Ramos (cell line): ENCODE measurements around the gene SLC35E4.
"Not testable (repeated sequence)": the region's sequence is repeated elsewhere in the genome, so short reads cannot be mapped to it uniquely, and the experiment has no call there.

Source experiments
- in situ Hi-C: fragments of 300-500 bp; cut with MboI; formaldehyde crosslinking; loops from one replicate; pipeline ENCODE4 v1.14.3; 2022; ENCODE audit warnings: low sequenced_read_pairs; ENCODE audit not compliant: unreplicated experiment

The SLC35E4 gene

DNA sequence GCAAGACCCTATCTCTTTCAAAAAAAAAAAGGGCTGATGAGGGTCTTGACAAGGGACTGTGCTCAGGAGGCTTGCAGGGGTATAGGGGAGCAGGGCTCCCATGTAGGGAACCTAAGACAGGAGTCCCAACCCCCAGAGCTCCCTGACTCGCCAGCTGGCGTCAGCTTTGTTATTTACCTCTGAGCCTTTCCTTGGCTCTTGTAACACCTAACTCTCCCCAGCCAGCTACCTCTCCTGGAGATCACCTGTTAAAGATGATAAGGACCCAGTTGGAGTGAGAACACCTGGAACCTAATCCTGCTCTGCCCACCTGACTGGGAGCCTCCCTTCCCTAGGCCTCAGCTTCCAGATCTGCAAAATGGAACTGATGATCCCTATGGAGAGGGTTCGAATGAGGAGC is 13.2 kb downstream of the SLC35E4 start:
- in situ Hi-C loops: no loop called here

DNA sequence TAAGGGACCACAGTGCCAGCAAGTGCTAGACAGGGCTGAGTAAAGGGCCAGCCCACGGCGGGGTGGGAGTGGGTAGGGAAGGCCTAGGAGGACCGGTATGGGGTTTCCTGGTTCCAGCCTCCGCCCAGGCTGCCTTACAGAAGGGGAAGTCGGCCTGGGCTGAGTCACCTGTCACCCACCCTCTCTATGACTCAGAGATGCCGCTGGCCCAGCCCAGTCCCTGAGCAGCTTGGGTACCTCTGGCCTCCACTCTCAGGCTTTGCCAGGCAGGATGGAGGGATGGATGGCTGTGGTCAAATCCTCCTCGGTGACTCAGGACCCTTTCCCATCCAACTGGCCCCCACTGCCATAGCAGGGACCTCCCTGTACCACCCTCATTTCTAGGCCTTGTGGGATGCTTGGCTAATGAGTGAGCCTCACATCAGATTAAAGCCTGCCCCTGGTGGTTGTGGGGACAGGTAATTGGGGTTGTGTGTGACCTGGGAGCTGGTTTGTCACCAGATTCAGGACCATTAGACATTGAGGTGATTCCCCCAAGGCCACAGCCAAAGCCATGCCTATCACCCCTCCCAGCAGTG is 13.9 kb downstream of the SLC35E4 start:
- in situ Hi-C loops: no loop called here

DNA sequence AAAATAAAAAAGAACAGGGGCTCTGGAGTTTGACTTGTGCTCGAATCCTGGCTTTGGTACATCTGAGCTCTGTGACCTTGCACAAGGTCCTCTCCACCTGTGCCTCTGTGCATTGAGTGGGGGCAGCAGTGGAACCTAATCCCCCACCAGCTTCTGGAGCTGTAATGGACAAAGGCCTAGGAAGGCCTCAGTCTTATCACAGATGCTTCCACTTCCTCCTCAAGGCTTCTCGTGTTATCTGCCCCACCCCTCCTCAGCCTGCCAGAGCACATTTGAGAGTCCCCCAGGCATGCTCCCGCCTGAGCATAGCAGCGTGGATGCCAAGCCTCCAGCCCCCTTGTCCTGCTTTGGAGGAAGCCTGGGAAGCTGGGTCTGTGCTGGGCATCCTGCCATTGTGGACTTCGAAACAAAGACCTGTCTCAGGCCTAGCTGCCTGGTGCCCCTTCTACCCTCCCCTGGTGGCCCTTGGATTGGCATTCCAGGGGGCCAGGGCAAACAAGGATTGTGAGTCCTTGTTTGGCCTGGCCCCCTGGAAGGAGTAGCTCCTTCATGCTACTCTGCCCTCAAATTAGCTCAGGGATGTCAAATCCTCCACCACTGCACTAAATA is 15.0 kb downstream of the SLC35E4 start:
- in situ Hi-C loops: no loop called here

DNA sequence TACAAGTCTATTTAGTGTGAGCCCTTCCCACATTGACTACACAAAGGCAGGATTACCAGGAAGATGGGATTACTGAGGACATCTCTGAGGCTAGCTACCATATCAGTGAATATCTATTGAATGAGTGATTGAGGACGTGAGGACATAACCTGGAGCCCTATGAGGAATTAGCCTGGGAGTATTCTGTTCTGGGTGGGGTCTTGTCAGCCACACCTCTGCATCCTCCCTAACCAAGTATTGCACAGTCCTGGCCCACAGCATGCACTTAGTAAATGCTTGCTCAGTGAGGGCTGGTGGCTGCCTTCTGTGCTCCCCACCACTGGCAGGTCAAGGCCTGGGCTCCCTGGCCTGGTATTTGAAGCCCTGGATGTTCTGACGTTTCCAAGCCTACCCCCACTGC is 17.3 kb downstream of the SLC35E4 start:
- in situ Hi-C loops: no loop called here

DNA sequence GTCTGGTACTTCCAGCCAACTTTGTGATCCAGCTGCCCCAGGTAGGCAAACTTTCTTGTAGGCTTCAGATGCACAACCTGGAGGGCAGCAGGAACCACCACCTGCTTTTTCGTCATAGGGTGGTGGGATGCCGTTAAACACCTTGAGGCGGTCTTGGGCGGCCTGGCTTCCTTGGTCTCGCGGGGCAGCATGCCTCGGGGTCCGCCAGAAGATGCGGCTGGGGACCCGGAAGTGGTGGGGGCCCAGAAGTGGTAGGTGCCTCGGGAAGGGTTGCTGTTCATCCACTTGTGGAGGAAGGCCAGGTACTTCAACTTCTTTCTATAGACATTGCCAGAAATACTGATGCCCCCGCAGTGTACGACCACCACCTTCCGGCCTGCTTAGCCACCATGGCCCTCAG is 18.8 kb downstream of the SLC35E4 start:
- in situ Hi-C loops: no loop called here

DNA sequence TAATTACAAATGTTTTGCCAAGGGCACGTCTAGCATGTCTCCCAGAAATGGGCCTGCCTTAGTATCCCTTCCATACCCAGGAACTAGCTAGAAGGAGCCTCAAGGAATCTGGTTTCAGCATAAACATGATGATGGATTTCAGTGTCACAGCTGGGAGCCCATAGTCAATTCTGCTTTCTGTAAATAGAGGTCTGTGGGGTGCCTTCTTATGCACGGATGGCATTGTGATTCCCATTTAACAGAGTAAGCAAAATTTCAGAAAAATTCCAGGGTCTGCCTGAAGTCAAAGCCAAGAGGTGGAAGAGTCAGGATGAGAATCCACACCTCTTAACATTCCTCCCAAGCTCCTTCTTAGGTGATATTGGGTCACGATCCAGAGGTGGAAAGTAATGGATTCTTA is 20.0 kb downstream of the SLC35E4 start:
- in situ Hi-C loops: no loop called here

DNA sequence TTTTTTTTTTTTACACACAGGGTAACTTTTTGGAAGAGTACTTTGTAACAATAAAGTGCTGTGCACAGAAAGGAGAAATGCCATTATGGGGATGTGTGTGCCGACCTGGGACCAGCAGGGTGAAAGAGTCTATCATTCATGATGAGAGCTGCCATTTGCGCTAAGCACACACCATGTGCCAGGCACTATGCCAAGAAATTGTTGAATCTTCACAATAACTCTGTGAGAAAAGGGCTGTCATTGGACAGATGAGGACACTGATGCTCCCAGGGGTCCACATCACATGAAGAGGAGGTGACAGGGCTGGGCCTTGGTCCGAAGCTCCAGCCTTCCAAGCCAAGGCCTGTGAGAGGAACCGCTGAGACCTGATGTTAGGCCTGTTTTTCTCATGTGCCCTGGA is 26.5 kb downstream of the SLC35E4 start:
- in situ Hi-C loops: no loop called here

DNA sequence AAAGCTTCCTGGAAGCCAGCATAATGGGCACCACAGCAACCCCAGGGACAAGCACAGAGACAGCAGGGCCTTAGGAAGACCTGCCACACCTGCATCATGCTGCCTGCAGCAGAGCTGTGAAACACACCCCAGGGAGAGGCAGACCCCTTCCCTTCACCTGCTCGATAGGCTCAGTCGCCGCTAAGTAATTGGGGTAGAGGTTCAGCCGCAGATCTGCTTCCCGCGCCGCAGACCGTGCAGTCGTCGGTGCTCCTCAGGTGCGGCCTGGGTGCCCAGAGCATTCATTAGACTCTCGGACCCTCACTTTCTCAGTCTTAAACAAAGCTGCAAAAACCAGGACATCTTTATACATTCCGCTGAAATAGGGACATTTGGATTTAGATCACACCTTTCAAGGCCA is 29.2 kb downstream of the SLC35E4 start:
- in situ Hi-C loops: no loop called here

DNA sequence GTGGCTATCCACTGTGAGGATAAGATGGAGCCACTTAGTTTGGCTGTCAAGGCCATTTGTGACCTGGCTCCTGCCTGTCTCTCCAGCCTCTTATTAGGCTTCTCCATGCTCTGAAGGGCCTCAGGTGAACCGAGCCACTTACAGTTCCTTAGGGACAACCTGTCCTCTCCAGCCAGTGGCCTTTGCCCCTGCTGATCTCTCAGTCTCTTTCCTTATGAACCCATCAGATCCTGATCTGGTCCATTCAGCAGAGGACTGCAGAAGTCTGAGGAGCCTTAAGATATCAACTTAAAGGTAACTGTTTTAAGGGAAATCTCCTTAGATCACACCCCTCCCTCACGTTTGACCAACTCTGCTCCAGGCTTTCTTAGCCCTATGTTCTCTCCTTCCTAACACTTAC is 29.7 kb downstream of the SLC35E4 start:
- in situ Hi-C loops: no loop called here

DNA sequence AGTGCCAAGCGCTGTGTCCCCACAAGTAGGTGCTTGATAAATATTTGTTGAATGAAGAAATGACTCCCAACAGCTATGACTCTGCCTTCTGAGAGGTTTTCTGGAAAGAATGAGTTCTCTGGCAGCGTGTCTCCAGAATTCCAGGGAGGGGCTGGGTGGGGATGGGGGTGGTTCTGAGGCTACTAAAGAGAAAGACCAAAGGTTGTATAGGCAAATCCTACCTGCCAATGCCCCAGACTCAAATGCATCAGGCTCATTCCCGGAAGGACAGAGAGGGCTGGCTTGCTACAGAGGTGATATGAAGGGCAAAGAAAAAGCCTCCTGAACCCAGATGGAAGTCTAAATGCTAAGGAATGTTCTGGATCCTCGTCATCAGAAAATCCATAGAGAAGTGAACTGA is 30.2 kb downstream of the SLC35E4 start:
- in situ Hi-C loops: no loop called here

DNA sequence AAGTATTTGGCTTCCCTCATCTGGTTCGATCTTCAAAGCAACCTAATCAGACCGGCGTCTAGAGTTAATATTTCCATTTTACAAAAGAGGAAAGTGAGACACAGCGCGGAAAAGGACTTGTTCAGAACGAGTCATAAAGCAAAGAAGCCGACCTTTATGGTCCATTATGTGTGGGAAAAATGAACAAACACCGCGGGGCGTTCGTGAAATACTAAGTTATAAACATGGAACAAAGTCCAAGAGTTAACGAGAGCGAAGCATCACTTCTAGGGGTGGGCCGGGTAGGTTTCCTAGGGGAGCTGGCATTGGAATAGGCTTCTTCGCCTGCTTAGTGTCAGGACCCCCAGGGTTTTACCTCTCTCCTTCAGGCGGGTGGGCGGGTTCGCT is 31.5 kb downstream of the SLC35E4 start:
- in situ Hi-C loops: no loop called here

DNA sequence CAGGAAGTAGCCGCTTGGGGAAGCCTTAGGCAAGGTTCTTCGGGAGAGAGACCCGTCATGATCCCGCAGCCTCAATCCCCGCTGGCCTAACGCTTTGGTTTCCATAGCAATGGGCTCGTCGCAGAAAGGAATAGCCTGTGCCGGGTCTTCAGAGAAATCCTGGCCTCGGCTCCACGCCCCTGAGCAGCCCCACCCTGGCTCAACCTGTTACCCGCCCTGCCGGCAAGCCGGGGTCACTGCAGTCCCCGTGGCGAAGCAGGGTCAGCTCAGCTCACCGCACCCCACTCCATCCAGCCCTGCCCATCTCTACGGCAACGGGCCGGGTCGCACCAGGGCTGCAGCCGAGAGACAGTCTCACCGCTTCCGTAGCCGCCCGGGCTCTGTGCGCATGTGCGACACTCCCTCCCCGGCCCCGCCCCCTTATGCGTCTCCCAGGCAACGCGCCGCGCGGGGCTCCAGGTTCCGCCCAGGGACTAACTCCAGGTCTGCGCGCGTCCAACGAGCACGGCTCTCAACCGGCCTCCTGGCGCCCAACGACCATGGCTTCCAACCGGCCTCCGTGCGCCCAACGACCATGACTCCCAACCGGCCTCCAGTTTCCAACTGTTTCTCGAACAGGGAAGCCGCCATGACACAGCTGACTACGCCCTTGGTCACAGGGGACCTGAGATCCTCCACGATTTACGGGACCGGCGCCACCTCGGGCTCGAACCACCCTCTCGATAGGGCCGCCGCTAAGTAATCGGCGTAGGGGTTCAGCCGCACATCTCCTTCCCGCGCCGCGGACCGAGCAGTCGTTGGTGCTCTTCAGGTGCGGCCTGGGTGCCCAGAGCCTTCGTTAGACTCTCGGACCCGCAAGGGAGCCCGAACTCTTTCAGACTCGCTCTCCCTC is 32.2 kb downstream of the SLC35E4 start, which contains the start of gene DUSP18:
DUSP18 (minus strand) TSS at position 382 of the 892 bp plus-strand sequence. CDS start 3,872 bp downstream, outside the sequence.
- in situ Hi-C loops: no loop called here

DNA sequence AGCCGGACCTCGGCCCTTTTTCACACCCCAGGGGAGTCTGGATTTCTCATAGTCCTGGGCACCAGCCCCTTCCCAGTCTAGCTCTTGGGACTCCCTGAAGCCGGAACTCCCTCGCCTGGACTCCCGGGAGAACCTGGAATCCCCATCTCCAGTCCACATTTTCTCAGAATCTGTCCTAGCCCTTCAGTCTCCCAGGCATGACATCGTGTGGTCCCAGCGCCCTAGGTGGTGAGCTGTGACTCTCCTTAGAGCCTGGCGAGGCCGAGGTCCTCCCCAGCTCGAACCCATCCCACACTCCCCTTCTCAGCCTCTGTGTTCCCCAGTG is 32.8 kb downstream of the SLC35E4 start:
- in situ Hi-C loops: no loop called here

DNA sequence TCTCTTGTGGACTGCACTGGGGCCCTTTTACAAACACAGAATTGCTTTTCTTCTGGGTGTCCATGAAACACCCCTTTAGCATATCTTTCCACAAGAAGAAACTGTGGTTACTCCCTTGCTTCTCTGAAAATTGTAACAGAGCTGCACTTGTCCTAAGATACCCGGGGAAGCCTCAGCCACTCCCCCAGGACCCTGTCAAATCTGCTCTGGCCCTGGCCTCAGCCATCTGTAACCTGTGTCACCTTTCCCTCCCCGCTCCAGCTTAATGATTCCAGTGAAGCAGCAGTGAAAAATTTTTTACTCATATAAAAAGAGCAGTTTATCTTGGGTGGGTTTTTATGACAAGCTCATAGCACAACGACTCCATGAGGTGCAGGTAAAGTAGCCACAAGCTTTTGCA is 35.5 kb downstream of the SLC35E4 start:
- in situ Hi-C loops: no loop called here

DNA sequence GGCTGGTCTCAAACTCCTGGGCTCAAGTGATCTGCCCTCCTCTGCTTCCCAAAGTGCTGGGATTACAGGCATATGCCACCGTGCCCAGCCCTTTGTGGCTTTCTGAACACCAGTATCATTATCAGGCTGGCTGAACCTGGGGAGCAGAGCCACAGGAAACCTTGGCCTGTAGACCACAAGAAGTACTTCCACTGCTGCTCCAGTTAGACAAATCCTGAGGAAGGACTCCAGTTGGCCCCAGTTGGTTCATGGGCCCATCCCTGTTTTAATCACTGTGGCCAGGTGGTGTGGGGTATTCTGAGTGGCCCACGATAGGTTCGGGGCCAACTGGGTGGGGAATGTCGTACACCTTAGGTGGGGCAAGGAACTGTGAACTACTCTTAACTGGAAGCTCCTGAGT is 37.6 kb downstream of the SLC35E4 start:
- in situ Hi-C loops: no loop called here

DNA sequence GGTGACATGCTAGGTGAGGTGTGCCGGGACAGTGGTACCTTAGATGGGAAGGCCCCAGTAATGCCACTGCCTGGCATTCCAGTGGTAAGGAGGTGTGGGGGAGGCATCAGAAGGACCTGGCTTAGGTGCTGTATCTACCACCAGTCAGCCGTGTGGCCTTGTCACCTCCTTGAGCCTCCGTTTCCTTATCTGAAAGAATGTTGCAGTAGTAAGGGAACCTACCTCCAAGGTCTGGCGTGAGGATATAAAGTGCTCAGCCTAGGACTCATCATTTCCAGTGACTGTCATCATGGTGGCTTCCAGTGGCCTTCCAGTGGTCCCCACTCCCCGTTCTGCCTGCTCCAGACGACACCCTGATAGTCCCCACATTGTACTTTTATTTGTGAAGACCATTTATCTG is 38.9 kb downstream of the SLC35E4 start:
- in situ Hi-C loops: no loop called here

DNA sequence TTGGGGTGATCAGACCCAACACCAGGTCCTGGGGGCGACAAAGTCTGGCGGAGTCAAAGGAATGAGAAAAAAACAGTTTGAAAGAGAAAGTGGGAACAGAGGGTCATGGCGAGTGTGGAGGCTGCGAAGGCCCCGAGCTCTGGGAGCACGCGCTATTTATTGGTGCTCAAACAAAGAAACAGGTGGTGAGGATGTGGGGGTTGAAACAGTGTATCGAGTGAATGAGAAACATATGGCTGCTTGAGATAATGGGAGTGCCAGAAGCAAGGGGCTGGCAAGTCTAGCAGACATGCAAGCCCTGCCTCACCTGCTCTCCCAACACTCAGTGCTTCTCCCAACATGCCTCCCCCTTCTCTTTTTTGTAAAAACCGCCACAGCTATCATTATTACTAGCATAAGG is 39.9 kb downstream of the SLC35E4 start:
- in situ Hi-C loops: no loop called here

DNA sequence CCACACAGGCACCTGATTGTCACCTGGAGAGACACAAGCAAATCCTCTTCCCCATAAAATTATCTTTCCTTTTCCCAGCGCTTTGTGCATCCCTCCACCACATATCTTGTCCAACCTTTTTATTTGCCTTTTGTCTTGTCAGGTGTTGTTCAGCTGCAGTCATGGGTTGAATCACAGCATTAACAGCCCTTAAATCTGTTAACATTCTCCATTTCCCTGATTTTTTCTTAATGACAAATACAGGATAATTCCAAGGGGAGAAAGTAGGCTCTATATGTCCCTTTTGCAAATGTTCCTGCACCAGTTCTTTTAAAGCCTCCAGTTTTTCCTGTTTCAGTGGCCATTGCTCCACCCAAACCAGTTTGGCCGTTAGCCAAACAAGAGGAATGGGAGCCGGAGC is 41.0 kb downstream of the SLC35E4 start:
- in situ Hi-C loops: not testable (repeated sequence)

DNA sequence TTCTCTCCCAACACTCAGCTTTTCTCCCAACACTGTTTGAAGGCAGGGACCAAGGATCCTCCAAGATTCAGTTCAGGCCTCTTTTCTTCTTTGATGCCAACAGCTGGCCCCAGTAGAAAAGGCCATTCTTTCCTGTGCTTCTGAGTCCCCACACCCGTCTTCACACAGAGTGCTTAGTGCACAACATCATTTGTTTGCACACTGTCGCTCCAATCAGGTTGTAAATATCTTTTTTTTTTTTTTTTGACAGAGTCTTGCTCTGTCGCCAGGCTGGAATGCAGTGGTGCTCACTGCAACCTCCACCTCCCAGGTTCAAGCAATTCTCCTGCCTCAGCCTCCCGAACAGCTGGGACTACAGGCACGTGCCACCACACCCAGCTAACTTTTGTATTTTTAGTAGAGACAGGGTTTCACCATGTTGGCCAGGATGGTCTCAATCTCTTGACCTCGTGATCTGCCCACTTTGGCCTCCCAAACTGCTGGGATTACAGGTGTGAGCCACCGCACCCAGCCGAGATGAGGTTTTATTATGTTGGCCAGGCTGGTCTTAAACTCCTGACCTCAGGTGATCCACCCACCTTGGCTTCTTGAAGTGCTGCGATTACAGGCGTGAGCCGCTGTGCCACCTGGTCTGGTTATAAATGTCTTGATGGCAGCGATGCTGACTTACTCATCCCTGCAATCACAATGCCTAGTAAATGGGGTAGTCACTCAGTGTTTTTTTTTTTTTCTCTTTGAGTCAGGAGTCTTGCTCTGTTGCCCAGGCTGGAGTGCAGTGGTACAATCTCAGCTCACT is 44.5 kb downstream of the SLC35E4 start:
- in situ Hi-C loops: not testable (repeated sequence)

DNA sequence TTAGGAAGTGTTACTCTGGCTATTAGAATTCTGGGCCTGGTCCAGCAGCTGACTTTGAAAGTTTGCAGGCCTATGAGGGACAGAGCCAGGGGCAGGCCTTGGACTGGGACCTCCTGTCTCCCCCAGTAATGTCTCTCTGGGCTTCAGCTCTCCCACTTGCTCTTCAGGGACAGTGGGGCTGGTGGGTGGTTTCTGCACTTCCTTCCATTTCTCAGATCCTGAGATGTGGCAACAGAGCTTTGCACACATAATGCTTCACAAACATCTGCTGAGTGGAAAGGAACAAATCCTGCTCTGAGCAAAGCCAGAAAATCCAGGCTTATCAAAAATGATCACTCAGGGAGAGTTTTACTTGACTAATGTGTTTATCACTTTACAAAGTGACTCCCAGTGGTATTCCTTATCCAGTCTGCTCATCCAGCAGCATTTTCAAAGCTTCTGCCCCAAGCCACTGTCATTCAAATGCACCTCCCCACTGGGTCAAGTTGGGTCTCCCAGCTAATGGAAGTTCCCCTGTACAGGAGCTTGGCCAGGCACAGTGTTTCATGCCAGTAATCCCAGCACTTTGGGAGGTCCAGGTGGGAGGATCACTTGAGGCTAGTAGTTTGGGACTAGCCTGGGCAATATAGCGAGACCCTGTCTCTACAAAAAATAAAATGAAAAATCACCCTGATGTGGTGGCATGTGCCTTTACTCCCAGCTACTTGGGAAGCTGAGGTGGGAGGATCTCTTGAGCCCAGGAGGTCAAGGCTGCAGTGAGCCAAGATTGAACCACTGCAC is 45.6 kb downstream of the SLC35E4 start:
- in situ Hi-C loops: no loop called here
